GM18951 (cell line): ENCODE results near the gene RSU1.

Experiments used
- POLR2A ChIP-seq: IDR thresholded peaks from 4 replicates; pipeline ENCODE4 v1.6.1; 2011; ENCODE audit warnings: mild to moderate bottlenecking; ENCODE audit not compliant: insufficient read length, insufficient read depth; ENCODE audit errors: extremely low read depth
- in situ Hi-C: fragments of 300-500 bp; cut with MboI; formaldehyde crosslinking; loops from one replicate; pipeline ENCODE4 v1.12.0; 2022; ENCODE audit warnings: low sequenced_read_pairs, mixed read lengths, inconsistent platforms; ENCODE audit not compliant: unreplicated experiment

RSU1 gene

DNA sequence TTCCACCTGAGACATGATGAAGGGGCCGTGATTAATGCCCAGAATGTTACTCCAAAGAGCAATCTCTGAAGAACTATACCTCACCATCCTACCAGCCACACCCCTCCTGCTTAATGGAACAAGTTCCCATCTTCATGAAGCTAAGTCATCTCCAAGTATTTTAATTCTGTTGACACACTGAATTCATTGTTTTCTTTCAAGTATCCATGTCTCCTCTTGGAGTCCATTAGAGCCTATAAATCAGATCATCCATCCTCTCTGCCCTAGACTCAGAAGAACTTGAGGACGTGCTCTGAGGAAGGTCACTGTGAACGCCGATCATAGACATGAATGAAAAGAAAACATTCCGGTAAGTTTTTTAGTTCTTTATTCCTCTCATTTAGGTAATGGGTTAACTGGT is 126.8 kb downstream of the RSU1 start:
- in situ Hi-C loops = no loop called here
- no peak for TF ChIP-seq POLR2A

DNA sequence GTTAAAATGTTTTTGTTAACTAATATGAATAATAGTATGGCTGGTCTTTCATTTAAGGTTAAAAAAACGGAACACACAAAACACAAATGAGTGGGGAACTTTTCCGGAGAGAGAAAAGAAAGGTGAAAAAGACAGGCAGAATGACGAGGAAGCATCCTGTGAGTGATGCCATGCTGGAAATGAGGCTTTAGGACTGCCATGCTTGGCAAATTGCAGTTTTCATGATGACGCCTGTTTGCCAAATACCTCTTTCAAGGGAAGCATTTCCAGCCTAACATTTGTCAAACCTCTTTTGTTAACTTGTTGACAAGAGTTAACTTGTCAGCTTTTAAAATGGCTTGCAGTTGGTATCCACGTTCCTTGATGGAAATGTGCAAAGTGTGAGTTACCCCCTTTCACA is 127.5 kb downstream of the RSU1 start:
- no peak for TF ChIP-seq POLR2A
- in situ Hi-C loops = no loop called here

GRCh38 chr10:16689227-16689626 is 128.0 kb downstream of the RSU1 start:
- in situ Hi-C loops = no loop called here
- TF ChIP-seq POLR2A = no peak

DNA sequence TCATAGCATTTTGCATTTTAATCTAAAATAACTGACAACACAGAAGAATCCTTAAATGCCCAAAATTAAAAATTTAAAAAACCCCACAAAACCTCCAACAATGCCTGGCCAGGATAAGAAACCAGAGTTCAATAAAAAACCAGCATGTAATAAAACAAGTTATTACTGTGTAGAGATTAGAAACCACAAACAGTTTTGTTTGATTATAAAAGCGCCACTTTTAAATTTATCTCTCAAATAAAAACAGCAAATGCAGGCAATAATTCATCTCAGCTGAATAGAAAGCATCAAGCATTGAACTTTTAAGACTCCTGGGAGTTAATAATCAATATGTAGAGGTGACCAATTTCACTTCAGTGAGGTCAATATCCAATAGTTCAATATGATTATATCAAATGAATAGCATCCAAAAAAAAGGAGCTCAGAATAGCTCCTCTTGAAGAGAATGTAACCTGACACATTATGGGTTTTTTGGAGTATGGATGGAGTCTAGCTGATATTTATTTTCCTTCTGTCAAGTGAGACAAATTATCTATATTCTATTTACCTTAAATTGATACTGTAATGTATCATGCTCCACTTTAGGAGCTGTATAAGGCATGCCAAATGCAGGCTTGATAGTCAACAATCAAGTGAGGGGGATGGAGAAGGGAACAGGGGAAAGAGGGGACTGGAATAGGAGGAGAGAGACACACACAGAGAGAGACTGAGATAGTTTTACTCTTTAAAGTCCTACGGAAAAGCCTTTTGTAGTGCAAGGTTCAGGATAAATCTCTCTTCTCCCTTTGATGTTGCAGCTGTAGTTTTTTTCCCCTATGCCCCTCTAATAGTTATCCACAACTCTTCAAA is 130.9 kb downstream of the RSU1 start:
- no peak for TF ChIP-seq POLR2A
- in situ Hi-C loops = no loop called here

GRCh38 chr10:16685551-16685950 is 131.7 kb downstream of the RSU1 start:
- TF ChIP-seq POLR2A = no peak
- in situ Hi-C loops = no loop called here

DNA sequence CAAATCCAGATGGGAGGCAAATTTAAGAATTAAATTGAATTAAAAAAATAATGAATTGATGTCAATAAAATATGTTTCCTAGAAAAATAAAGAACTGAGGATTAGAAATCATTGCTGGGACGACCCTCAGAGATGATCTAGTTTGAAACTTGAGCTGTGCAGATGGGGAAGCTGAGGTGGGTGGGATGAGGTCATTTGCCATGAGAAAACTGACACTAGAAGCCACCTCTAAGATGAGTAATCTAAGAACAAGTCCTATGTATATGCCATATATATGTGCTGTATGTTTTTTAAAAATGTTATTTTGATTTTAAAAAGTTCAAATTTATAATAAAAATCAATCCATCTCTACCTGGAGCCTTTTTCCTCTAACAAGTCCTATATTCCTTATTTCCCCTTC is 135.7 kb downstream of the RSU1 start:
- TF ChIP-seq POLR2A = no peak
- in situ Hi-C loops = no loop called here

GRCh38 chr10:16679511-16679910 is 137.7 kb downstream of the RSU1 start:
- TF ChIP-seq POLR2A = no peak
- in situ Hi-C loops = no loop called here

GRCh38 chr10:16675334-16675733 is 141.9 kb downstream of the RSU1 start:
- in situ Hi-C loops = no loop called here
- TF ChIP-seq POLR2A = no peak

DNA sequence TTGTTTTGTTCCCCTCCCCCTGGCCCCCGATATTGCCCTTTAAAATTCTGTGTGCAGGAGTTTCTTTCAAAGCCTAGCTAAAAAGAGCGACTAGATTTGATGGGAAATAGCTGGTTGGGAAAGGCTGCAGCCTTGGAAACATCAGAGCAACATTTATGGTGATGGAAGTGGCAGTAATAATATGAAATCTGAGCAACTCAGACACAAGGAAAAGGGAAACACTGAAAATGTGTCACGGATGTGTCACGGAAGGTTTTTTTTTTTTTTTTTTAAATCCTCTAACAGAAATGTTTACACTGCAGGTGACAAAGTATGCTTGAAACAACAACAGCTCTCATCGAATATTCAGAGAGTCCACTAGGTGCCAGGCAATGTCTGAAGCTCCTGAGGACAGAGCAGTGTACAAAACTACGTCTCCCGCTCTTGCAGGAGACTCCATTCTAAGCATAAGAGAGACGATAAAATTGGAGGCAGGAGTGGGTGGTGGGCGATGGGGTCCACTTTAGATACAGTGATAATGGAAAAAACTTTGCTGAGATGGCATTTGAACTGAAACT is 143.0 kb downstream of the RSU1 start:
- in situ Hi-C loops = no loop called here
- TF ChIP-seq POLR2A = no peak

GRCh38 chr10:16673443-16673842 is 143.8 kb downstream of the RSU1 start:
- TF ChIP-seq POLR2A = no peak
- in situ Hi-C loops = no loop called here

GRCh38 chr10:16663444-16663843 is 153.8 kb downstream of the RSU1 start:
- in situ Hi-C loops = no loop called here
- TF ChIP-seq POLR2A = no peak

GRCh38 chr10:16662923-16663322 is 154.3 kb downstream of the RSU1 start:
- in situ Hi-C loops = no loop called here
- TF ChIP-seq POLR2A = no peak

DNA sequence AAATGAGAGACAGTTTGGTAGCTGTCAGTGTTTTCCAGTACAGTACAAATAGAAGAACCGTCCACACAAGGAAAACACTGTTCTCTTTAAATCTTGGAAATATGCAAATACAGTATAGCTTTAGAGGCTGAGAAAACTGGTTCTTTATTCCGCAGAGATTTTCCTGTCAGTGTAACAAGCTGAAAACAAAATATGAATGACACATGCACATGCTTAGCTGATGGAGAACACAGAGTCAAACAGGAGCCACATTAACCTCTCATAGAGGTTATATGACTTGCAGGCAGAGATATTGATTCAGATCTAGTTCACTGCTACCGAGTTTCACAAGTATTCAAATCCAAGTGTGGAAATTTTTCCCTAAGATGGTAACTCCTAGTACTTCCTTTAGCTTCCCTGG is 160.3 kb downstream of the RSU1 start:
- in situ Hi-C loops = no loop called here
- TF ChIP-seq POLR2A = no peak

DNA sequence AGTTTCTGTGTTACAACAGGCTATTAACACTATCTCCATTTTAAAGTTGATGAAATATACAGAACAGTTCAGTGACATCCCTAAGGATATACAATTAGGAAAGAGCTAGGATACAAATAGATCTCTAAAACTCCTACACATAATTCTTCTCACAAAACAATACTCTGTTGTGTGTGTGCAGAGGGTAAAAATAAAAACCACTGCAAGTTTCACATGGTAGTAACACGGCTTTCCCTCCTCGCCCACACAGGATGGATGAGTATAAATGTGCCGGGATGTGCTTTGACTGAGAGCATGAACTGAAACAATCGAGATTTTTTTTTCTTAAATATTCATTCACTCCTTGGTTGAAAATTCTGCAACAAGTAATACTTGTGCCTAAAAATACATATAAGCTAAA is 164.0 kb downstream of the RSU1 start:
- in situ Hi-C loops = no loop called here
- TF ChIP-seq POLR2A = no peak
